GM19324 (cell line): ENCODE data around the gene SLC10A4.
"Not testable (repeated sequence)": the region's sequence is repeated elsewhere in the genome, so short reads cannot be mapped to it uniquely, and the experiment has no call there.

ENCODE experiments used
- ATAC-seq: cut with Tn5 transposase; IDR thresholded peaks from one replicate; pipeline ENCODE4 v1.9.1; 2021; ENCODE audit warnings: mild to moderate bottlenecking, moderate library complexity; ENCODE audit not compliant: unreplicated experiment, low FRiP score

SLC10A4 gene

GRCh38 chr4:48483006-48483776, at the start of gene SLC10A4:
SLC10A4 (plus strand) TSS chr4:48483343; CDS start chr4:48483562, 219 bp downstream.
- no peak for ATAC-seq

- no peak for ATAC-seq
Measured at GRCh38 chr4:48436318-48436717, 46.8 kb upstream of the SLC10A4 start.

GRCh38 chr4:48439988-48440387, 43.2 kb upstream of the SLC10A4 start:
- no peak for ATAC-seq

GRCh38 chr4:48440914-48441313, 42.2 kb upstream of the SLC10A4 start:
- ATAC-seq, result not testable (repeated sequence)

GRCh38 chr4:48445704-48446103, 37.4 kb upstream of the SLC10A4 start:
- no peak for ATAC-seq

GRCh38 chr4:48446642-48447041, 36.5 kb upstream of the SLC10A4 start:
- ATAC-seq, result no peak

GRCh38 chr4:48449151-48449550, 34.0 kb upstream of the SLC10A4 start:
- ATAC-seq, result no peak

- ATAC-seq, result no peak
Measured at GRCh38 chr4:48450740-48451139, 32.4 kb upstream of the SLC10A4 start.

GRCh38 chr4:48451656-48452055, 31.5 kb upstream of the SLC10A4 start:
- not testable (repeated sequence) for ATAC-seq

- no peak for ATAC-seq
Measured at GRCh38 chr4:48454591-48454990, 28.6 kb upstream of the SLC10A4 start.

GRCh38 chr4:48461000-48461399, 22.1 kb upstream of the SLC10A4 start:
- no peak for ATAC-seq

- no peak for ATAC-seq
Measured at GRCh38 chr4:48462363-48462762, 20.8 kb upstream of the SLC10A4 start.

- no peak for ATAC-seq
Measured at GRCh38 chr4:48467442-48467841, 15.7 kb upstream of the SLC10A4 start.

- ATAC-seq, result no peak
Measured at GRCh38 chr4:48467891-48468290, 15.3 kb upstream of the SLC10A4 start.

GRCh38 chr4:48470137-48470536, 13.0 kb upstream of the SLC10A4 start:
- no peak for ATAC-seq

- ATAC-seq, result no peak
Measured at GRCh38 chr4:48470570-48470969, 12.6 kb upstream of the SLC10A4 start.

GRCh38 chr4:48472794-48473193, 10.3 kb upstream of the SLC10A4 start:
- ATAC-seq, result no peak

- ATAC-seq, result no peak
Measured at GRCh38 chr4:48475770-48476169, 7.4 kb upstream of the SLC10A4 start.

GRCh38 chr4:48478273-48478672, 4.9 kb upstream of the SLC10A4 start:
- no peak for ATAC-seq

- no peak for ATAC-seq
Measured at GRCh38 chr4:48481581-48481980, 1.6 kb upstream of the SLC10A4 start.

- no peak for ATAC-seq
Measured at GRCh38 chr4:48483777-48484493, 792 bp downstream of the SLC10A4 start.
